Hematopoietic multipotent progenitor cell (in vitro differentiated cells): ENCODE data around the gene PCLO. TPM values are rescaled to one million over a fixed set of nuclear protein-coding genes. Genes with fewer than 3 reads are reported as not detected.
"Not testable (repeated sequence)": the region's sequence is repeated elsewhere in the genome, so short reads cannot be mapped to it uniquely, and the experiment has no call there.

Experiments
- DNase-seq, 3 donors: peaks; one replicate each; pipeline ENCODE4 v3.0.0-alpha.2; 2011 to 2015; ENCODE audit warnings: low read depth in 2 of 3, low spot score in 2 of 3
- total RNA-seq: library from RNA; depleted of rRNA; stranded (reverse); fragments of >200 nt; gene quantifications from one replicate; pipeline ENCODE4 v1.2.3, GENCODE V29; 2012

Gene PCLO
- total RNA-seq, 1 donor = 1.1 TPM

DNA sequence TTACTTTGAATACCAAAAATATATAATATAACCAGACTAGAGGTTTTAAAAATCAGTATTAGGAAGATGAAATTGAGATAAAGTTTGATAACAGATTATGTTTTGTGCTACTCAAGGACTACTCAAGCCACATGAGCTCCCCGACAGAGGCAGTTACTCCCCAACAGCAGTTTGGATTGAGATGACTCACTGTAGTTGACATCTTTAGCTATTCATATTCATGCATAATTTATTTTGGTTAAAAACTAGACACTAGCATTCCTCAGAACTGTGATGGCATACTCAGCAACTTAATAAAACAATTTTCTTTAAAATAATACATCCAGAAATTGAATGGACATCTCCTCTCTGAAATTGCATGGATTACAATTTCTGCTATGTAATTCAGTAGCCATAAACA, 19.6 kb downstream of the PCLO start:
- no peak for DNase-seq

GRCh38 chr7:83142365-83142764, 20.3 kb downstream of the PCLO start:
- no peak for DNase-seq

DNA sequence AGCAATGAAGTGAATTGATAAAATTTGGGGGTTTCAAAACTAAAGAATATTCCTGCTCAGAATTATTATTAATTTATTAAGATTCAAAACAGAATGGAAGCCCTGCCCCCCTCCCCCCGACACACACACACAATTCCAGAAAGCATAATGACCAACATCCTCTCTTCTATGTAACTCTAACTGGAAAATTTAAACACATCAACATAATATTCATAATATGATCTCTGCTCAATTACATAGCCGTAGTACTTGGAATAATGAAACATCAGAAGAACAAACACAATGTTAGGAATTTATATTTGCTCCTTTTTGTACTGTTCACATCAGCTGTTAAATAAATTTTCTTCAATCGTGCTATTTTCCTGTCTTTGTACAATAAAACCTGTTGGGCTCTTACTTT, 20.8 kb downstream of the PCLO start:
- no peak for DNase-seq

DNA sequence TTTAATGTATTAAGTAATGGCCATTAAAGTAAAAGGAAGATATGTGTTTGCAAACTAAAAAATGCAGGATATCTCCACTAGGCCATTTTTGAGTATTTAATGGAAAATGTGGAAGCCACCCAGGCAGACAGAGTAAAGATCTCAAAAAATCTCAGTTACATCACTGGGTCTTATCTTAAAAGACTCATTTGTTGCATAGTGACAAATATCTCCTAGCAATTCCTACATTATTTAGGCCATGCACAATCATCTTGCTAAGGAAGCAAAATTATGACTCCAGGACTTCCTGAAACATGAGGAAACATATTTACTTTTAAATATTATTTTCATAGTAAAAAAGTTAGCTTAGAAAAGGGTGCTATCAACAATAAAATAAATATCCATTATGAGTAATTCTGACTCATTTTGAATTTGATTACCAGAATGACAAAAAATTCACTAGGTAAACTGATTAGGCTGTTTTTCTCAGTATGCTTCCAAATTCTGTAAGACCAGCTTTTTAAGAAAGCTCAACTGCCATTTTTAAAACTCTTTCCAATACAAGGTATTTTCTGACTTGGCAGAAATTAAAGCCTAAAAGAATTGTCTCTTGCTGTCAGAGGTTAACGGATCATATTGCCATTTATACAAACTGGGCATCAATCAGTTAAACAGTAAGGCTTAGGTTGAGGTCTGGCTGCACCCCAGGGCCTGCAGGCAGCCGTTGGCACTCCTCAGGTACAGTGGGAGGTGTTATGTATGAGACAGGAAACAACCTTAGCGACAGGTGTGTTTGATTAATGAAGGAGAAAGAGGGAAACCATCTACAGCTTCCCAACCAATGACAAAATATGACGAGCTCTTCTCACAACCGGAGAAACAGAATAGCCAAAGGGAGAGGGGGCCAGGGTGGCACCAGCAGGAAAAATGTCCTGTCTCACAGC, 31.8 kb downstream of the PCLO start:
- DNase-seq = no peak

GRCh38 chr7:83130191-83130590, 32.5 kb downstream of the PCLO start:
- no peak for DNase-seq

- no peak for DNase-seq
Observed at GRCh38 chr7:83119494-83119893, 43.2 kb downstream of the PCLO start.

DNA sequence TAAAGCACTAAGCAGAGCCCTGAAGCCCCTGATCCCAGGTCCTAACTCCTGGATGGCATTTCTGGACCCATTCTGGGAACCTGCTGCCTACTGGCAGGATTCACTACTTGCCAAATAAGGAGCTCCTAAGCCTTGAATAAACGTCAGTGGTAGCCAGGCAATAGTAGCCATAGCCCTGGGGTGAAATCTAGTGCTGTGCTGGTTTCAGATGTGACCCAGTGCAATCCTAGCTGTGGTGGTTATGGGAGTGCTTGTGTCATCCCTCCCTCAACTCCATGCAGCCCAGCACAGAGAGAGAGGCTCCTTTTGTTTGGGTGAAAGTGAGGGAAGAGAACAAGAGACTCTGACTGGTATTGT, 43.7 kb downstream of the PCLO start:
- DNase-seq = no peak

DNA sequence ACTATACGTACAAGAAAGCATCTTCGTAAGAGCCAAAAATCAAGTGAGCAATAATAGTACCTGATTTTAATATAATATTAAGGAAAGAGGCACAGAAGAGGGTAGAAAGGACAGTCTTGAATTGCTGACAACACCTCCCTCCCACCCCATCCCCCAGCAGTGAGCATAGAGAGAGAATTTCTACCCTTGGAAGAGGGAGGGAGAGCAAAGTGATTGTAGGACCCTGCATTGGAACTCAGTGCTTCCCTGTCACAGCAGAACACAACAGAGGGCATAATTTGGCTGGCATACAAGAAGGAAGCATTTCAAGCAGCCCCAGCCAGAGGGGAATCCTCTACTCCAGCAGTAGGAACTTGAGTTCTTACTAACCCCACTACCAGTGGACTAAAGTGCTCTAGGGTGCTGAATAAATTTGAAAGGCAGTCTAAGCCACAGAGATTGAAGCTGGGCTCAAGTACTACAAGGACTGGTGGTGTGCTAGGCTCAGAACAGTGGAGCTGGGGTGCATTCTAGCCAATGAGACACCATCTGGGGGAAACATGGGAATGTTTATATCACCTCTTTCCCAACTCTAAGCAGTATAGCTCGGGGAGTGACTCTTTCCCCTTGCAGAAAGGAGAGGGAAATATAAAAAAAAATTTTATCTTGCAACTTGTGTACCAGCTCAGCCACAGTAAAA, 44.2 kb downstream of the PCLO start:
- DNase-seq = no peak

DNA sequence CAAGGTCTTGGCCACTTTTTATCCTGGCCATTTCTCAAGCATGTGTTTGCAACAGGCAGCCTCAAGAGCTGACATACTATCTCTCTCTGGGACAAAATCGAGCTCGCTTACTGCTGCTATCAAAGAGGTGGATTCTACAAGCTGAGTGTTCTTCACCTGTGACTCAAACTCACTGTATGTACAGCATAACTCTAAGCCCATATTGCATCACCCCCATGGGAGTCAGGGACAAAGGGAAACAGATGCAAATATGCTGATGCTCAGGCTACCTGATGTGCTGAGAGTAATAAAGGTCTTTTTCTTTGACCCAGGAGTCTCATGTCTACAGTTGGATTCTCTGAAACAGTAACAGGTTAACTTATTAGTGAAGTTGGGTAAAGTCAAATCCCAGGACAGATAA, 45.2 kb downstream of the PCLO start:
- DNase-seq = no peak

GRCh38 chr7:83111391-83111790, 51.3 kb downstream of the PCLO start:
- no peak for DNase-seq

GRCh38 chr7:83109352-83109751, 53.3 kb downstream of the PCLO start:
- DNase-seq = no peak

DNA sequence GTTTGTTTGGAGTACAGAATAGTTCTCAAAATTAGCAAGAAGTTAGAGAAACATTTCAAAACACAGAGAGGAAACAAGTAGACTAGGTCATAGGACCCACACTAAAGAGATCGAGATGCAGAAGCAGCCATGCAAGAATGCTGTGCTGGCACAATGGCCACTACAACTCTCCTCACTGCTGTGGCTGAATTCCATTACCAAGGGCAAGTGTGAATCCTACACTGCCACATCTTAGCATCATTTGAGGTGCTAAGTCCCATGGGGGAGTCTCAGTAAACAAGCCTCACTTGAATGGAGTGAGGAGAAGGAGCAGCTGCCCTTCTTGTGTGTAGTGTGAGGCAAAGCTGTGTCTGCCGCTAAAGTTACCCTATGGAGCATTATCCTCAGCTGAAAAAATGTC, 56.7 kb downstream of the PCLO start:
- DNase-seq = no peak

- no peak for DNase-seq
Observed at GRCh38 chr7:83105063-83105462, 57.6 kb downstream of the PCLO start.

- no peak for DNase-seq
Observed at GRCh38 chr7:83101530-83101929, 61.2 kb downstream of the PCLO start.

- DNase-seq = no peak
Observed at GRCh38 chr7:83096065-83096580, 66.6 kb downstream of the PCLO start.

DNA sequence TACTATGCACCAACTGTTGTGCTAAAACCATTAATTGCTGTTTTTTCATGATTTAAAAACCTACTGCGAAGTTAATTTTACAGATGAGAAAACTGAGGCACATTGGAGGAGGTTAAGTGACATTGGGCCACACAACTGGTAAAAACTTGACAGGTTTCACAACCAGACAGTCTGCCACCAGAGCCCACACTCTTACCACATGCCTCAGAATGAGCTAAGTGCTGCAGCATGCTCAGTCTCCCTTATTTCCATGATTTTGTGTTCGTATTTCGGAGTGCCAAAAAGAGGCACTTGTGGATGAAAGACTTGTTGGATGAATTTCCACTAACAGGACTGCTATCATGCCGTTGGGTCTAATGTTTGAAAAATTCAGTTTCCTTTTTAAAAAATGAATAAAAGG, 77.4 kb downstream of the PCLO start:
- DNase-seq = no peak

DNA sequence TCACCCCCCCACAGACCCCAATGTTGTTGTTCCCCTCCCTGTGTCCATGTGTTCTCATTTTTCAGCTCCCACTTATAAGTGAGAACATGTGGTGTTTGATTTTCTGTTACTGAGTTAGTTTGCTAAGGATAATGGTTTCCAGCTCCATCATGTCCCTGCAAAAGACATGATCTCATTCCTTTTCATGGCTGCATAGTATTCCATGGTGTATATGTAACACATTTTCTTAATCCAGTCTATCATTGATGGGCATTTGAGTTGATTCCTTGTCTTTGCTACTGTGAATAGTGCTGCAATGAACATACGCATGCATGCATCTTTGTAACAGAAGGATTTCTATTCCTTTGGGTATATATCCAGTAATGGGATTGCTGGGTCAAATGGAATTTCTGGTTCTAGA, 82.8 kb downstream of the PCLO start:
- not testable (repeated sequence) for DNase-seq

- no peak for DNase-seq
Observed at GRCh38 chr7:83077328-83077727, 85.4 kb downstream of the PCLO start.

- DNase-seq = no peak
Observed at GRCh38 chr7:83072576-83073517, 89.8 kb downstream of the PCLO start.

- DNase-seq = no peak
Observed at GRCh38 chr7:83065714-83066113, 97.0 kb downstream of the PCLO start.

DNA sequence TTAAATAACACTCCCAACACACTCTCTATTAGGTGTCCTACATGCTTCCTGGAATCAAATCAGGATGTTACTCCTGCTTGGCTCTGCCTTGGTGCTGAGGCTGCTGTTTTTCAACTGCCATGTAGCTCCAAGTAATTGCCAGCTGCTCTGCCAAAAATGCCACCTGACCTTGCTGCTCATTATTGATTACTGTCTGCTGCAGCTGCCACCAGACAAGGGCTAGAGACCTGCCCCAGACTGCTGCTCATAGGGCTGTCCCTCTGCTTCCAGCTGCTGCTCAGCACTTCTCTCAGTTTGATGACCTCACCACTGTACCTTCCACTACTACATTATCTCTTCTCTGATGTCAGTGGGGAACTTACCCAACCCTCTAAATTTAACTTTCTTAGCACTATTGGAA, 102.5 kb downstream of the PCLO start:
- DNase-seq = no peak
